SW480 (cell line): ENCODE measurements around the gene PIGV.
"Not testable (repeated sequence)": the region's sequence is repeated elsewhere in the genome, so short reads cannot be mapped to it uniquely, and the experiment has no call there.

Source experiments
- DNase-seq: peaks from one replicate; pipeline ENCODE4 v3.0.0-alpha.2; 2016; ENCODE audit warnings: low spot score

PIGV gene

GRCh38 chr1:26832249-26832960 is 44.7 kb downstream of the PIGV start:
- DNase-seq, result no peak

GRCh38 chr1:26833432-26834405 is 46.0 kb downstream of the PIGV start:
- DNase-seq, result no peak

GRCh38 chr1:26837665-26838064 is 49.9 kb downstream of the PIGV start:
- not testable (repeated sequence) for DNase-seq

GRCh38 chr1:26838474-26839338 is 51.0 kb downstream of the PIGV start:
- no peak for DNase-seq

GRCh38 chr1:26839339-26839722 is 51.6 kb downstream of the PIGV start:
- DNase-seq, result no peak

- no peak for DNase-seq
Measured at GRCh38 chr1:26839779-26840178, 52.0 kb downstream of the PIGV start.

- DNase-seq, result no peak
Measured at GRCh38 chr1:26844424-26845196, 56.9 kb downstream of the PIGV start.

GRCh38 chr1:26847826-26848225 is 60.1 kb downstream of the PIGV start:
- not testable (repeated sequence) for DNase-seq
